Activated CD8-positive, alpha-beta T cell treated with anti-CD3 and anti-CD28 coated beads for 36 hours (primary cell): ENCODE results near the gene PNPLA7. TPM values are rescaled to one million over a fixed set of nuclear protein-coding genes. Genes with fewer than 3 reads are reported as not detected.

Experiments
- ATAC-seq: fragments of 200-7000 bp; cut with Tn5 transposase; one replicate; pipeline ENCODE4 v1.10.0; 2021; ENCODE audit warnings: mild to moderate bottlenecking, moderate library complexity
- CTCF ChIA-PET: fragments of 350-600 bp; sonication (Branson Sonifier 250); formaldehyde crosslinking; loops from one replicate; lab custom pipeline; 2021; ENCODE audit warnings: antibody characterized with exemption; lab: Charles Lee
- POLR2A ChIA-PET: fragments of 350-600 bp; sonication (Branson Sonifier 250); formaldehyde crosslinking; loops from one replicate; lab custom pipeline; 2021; ENCODE audit warnings: antibody characterized with exemption; lab: Charles Lee
- DNase-seq: peaks from one replicate; pipeline ENCODE4 v3.0.0-alpha.2; 2020
- H3K27ac Mint-ChIP-seq: one replicate; pipeline ENCODE4 v1.8.0; 2021; ENCODE audit warnings: mild to moderate bottlenecking, mixed read lengths
- H3K27me3 Mint-ChIP-seq: one replicate; pipeline ENCODE4 v1.8.0; 2021; ENCODE audit warnings: mixed read lengths
- H3K36me3 Mint-ChIP-seq: one replicate; pipeline ENCODE4 v1.8.0; 2021; ENCODE audit warnings: low read depth, mixed read lengths
- H3K4me1 Mint-ChIP-seq: one replicate; pipeline ENCODE4 v1.8.0; 2021; ENCODE audit warnings: low read depth, mixed read lengths
- H3K4me3 Mint-ChIP-seq: one replicate; pipeline ENCODE4 v1.8.0; 2021; ENCODE audit warnings: mild to moderate bottlenecking, moderate library complexity, mixed read lengths
- H3K9me3 Mint-ChIP-seq: one replicate; pipeline ENCODE4 v1.8.0; 2021; ENCODE audit warnings: mixed read lengths
- CTCF ChIP-seq: fragments of 200-600 bp; IDR thresholded peaks from one replicate; pipeline ENCODE4 v1.8.0; 2022; ENCODE audit warnings: antibody characterized with exemption, mild to moderate bottlenecking
- intact Hi-C: fragments of 100-400 bp; cut with micrococcal nuclease; formaldehyde crosslinking; loops from one replicate; pipeline ENCODE4 v1.10.0; 2022
- total RNA-seq, 2 experiments: library from RNA; stranded (reverse); gene quantifications; one replicate each; pipeline ENCODE4 v1.2.3, GENCODE V29; 2021

The PNPLA7 gene
- total RNA-seq, 2 experiments from 2014 or later: 4.8 to 5.0 TPM

GRCh38 chr9:137488906-137489305 lies 61.3 kb downstream of the PNPLA7 start:
- DNase-seq: no peak
- no peak for TF ChIP-seq CTCF
- Mint-ChIP-seq H3K27me3 (no peaks in the 10 kb centered on the region), H3K9me3 (no peaks in the 10 kb centered on the region), H3K4me3 (no peak overlapping the region), H3K27ac (no peak overlapping the region), H3K4me1 (peaks cover 2% of the 10 kb centered on the region), H3K36me3 (no peaks in the 10 kb centered on the region)
- CTCF ChIA-PET: interaction anchor here (1.0 kb wide), 1 partner anchor 53 kb away, joined by 3 read pairs; no protein-coding TSS in a partner anchor
- ATAC-seq: no peak
- intact Hi-C loops: no loop called here
- POLR2A ChIA-PET: no interaction called here

GRCh38 chr9:137488327-137488653 lies 61.9 kb downstream of the PNPLA7 start:
- DNase-seq (no peak), ATAC-seq (no peak)
- no peaks in the 10 kb centered on the region for H3K36me3 Mint-ChIP-seq
- H3K27ac Mint-ChIP-seq: no peak overlapping the region
- ChIA-PET CTCF (no interaction called here), POLR2A (no interaction called here)
- H3K9me3 Mint-ChIP-seq: no peaks in the 10 kb centered on the region
- H3K27me3 Mint-ChIP-seq: no peaks in the 10 kb centered on the region
- peaks cover 2% of the 10 kb centered on the region for H3K4me1 Mint-ChIP-seq
- intact Hi-C loops: no loop called here
- TF ChIP-seq CTCF: no peak
- no peak overlapping the region for H3K4me3 Mint-ChIP-seq

DNA sequence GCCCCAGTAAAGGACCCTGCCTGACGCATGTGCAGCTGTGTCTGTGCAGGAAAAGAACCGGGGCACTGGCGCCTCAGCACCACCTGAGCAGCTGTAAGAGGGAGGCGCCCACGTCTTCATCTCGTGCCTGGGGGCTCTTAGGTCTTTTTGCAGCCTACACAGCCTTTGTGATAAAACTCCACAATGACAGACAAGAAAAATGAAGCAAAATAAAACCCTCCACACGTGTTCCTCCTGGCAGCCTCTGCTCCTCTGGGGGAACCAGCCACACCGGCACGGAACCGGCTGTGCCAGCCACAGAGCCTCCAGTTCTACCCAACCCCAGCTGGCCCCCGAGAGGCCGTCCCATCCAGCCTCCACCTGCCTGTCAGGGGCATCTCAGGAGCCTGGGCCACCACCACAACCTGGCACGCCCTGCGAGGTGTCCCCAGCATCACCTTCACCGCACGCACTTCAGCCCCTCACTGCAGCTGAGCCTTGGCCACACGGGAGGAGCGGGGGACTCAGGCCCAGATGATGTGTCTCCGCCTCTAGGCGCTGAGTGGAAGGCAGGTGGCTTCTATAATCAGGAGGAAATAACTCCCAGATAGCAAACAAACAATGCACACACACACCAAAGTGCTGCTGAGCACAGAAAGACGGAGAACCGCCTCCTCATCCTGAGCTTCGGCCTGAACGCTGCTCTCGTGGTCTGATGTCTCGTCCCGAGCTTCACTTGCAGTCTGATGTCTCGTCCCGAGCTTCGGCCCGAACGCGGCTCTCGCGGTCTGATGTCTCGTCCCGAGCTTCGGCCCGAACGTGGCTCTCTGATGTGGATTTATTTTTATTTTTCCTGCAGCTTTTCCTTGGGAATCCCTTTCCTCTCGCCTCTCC lies 62.5 kb downstream of the PNPLA7 start:
- Mint-ChIP-seq H3K27ac (no peak overlapping the region), H3K27me3 (no peaks in the 10 kb centered on the region), H3K9me3 (no peaks in the 10 kb centered on the region), H3K4me3 (no peak overlapping the region), H3K36me3 (no peaks in the 10 kb centered on the region), H3K4me1 (peaks cover 2% of the 10 kb centered on the region)
- ATAC-seq (no peak), DNase-seq (no peak)
- ChIA-PET CTCF (no interaction called here), POLR2A (no interaction called here)
- intact Hi-C loops: no loop called here
- TF ChIP-seq CTCF: no peak

- Mint-ChIP-seq H3K9me3 (no peaks in the 10 kb centered on the region), H3K4me3 (no peak overlapping the region), H3K36me3 (no peaks in the 10 kb centered on the region), H3K27me3 (no peaks in the 10 kb centered on the region), H3K27ac (no peak overlapping the region), H3K4me1 (peaks cover 6% of the 10 kb centered on the region)
- intact Hi-C loops: no loop called here
- ChIA-PET CTCF (no interaction called here), POLR2A (interaction anchor here (0.6 kb wide), 1 partner anchor 276 kb away, joined by 3 read pairs; no protein-coding TSS in a partner anchor)
- DNase-seq: no peak
- ATAC-seq: no peak
- TF ChIP-seq CTCF: no peak
Observed at GRCh38 chr9:137486545-137487453, 63.4 kb downstream of the PNPLA7 start.
